NB4 (cell line): ENCODE data around the gene KIAA0930.

ENCODE experiments used
- MYC ChIP-seq: IDR thresholded peaks from 2 replicates; pipeline ENCODE4 v1.6.1; 2011; ENCODE audit warnings: low read depth, low read length
- POLR2A ChIP-seq: IDR thresholded peaks from 2 replicates; pipeline ENCODE4 v1.6.1; 2011; ENCODE audit warnings: mild to moderate bottlenecking; ENCODE audit not compliant: insufficient read length; ENCODE audit errors: extremely low read depth
- TF ChIP-seq, protein P1 (sequence below): IDR thresholded peaks from one replicate; pipeline ENCODE4 v1.5.1; 2012; ENCODE audit warnings: low read depth, low read length
- TF ChIP-seq, protein P2 (sequence below): IDR thresholded peaks from 2 replicates; pipeline ENCODE4 v1.6.1; 2011; ENCODE audit warnings: low read depth, low read length

DNA sequence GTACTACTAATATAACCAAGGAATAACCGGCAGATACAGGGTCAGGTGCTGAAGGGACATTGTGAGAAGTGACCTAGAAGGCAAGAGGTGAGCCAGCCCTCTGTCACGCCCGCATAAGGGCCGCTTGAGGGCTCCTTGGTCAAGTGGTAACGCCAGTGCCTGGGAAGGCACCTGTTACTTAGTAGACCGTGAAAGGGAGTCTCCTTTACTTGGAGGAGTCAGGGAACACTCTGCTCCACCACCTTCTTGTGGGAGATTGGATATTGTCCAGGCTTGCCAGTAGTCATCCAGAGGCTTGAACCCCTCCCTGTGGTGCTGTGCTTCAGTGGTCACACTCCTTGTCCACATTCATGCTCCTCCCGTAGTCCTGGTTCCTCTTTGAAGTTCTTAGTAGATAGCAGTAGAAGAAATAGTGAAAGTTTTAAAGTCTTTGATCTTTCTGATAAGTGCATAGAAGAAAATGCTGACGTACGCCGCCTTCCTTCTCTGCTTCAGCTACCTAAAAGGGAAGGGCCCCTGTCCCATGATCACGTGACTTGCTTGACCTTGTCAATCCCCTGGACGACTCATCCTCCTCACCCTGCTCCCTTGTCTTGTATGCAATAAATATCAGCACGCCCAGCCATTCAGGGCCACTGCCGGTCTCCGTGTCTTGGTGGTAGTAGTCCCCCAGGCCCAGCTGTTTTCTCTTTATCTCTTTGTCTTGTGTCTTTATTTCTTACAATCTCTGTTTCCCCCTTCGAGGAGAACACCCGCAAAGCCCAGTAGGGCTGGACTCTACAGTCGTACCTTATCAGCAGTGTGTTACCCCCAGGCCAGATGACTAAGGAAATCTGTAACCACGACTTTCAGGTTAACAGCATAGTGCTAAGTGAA, 70.9 kb downstream of the KIAA0930 start:
- TF ChIP-seq, protein P1, sequence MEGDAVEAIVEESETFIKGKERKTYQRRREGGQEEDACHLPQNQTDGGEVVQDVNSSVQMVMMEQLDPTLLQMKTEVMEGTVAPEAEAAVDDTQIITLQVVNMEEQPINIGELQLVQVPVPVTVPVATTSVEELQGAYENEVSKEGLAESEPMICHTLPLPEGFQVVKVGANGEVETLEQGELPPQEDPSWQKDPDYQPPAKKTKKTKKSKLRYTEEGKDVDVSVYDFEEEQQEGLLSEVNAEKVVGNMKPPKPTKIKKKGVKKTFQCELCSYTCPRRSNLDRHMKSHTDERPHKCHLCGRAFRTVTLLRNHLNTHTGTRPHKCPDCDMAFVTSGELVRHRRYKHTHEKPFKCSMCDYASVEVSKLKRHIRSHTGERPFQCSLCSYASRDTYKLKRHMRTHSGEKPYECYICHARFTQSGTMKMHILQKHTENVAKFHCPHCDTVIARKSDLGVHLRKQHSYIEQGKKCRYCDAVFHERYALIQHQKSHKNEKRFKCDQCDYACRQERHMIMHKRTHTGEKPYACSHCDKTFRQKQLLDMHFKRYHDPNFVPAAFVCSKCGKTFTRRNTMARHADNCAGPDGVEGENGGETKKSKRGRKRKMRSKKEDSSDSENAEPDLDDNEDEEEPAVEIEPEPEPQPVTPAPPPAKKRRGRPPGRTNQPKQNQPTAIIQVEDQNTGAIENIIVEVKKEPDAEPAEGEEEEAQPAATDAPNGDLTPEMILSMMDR: no peak
- TF ChIP-seq POLR2A: no peak
- TF ChIP-seq, protein P2, sequence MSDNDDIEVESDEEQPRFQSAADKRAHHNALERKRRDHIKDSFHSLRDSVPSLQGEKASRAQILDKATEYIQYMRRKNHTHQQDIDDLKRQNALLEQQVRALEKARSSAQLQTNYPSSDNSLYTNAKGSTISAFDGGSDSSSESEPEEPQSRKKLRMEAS: no peak
- no peak for TF ChIP-seq MYC
